HG03060 (cell line): ENCODE measurements around the gene IGFBP1.

Experiments used
- ATAC-seq: cut with Tn5 transposase; IDR thresholded peaks from one replicate; pipeline ENCODE4 v1.9.1; 2021; ENCODE audit warnings: low read depth, moderate number of reproducible peaks; ENCODE audit not compliant: unreplicated experiment

The IGFBP1 gene

DNA sequence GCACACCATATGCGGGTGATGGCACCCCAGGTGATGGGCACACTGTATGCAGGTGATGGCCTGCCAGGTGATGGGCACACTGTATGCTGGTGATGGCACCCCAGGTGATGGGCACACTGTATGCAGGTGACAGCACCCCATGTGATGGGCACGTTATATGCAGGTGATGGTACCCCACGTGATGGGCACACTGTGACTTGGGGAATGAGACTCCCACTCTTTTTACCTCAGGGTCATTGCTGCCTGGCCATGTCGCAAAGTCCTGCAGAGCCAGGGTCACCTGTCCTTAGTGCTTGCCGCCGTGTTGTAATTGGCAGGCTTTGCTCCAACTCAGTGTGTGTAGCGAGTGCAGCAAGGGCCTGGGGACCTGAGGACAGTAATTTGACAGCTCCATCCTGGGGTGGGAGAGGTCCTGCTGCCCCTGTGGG is 7.8 kb upstream of the IGFBP1 start:
- no peak for ATAC-seq

DNA sequence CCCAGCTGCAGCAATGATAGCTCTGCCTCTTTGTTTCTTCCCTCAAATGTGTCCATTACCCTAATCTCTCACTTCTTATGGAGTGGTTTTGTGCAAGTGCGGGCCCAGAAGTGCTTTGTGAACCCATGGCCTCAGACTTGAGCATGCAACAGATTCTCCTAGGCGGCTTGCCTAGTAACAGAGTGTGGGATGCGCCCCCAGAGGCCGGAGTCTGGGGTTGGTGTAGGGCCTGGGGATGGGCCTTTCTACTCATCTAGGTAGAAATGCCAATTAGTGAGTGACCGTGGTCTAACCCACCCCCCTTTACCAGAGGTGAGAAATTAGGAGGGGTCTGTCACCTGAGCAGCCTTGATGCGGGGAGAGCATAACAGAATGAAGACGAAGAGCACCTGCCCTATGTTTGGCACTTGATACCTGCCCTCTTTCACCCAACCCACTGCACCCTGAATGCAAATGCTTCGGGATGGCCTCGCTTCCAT is 7.0 kb upstream of the IGFBP1 start:
- no peak for ATAC-seq

GRCh38 chr7:45881759-45882464 is 6.4 kb upstream of the IGFBP1 start:
- no peak for ATAC-seq

DNA sequence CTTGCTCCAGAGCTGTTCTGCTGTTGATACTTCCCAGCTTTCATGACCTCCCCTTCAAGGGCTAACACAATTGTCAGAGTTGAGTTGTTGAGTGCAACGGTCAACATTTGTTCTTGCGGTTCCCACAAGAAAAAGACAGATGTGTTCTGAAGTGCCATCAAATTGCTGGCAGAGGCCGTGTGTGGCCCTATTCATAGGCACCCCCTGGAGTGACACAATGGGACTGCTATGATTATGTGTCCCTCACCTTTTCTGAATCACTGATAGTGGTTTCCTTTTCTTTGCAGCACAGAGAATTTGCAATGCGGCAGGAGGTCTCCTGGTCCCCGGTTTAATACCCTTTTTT is 5.8 kb upstream of the IGFBP1 start:
- ATAC-seq = no peak

- ATAC-seq = no peak
These were observed 4.2 kb upstream of the IGFBP1 start for GRCh38 chr7:45884136-45884535.

DNA sequence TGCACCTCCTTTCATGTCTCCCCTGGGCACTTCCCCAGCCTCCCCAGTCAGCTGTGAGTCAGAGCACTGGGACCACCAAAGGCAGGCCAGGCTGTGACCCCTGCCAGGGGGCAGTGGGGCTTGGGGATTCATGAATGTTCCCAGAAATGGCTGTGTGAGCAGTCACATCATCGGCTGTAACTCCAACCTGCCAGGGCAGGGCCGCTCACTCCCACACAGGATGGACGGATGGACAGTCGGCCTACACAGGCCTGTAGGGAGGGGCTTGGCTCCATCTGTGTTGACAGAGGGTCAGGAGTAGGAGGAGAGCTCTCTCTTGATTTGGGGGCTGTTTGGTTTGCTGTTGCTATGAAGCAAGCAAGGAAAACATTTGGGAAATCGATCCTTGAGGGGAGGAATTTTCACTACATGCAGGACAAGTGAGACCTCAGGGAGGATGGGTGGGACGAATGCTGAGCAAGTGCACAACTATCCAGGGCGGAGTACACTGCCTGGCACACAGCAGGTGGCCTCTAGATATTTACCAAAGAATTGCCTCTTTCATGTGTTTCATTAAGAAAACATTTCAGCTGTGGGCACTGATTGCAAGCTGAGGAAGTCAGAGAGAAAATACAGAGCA is 2.9 kb upstream of the IGFBP1 start:
- no peak for ATAC-seq

- ATAC-seq = no peak
These were observed 1.2 kb upstream of the IGFBP1 start for GRCh38 chr7:45886931-45887667.

DNA sequence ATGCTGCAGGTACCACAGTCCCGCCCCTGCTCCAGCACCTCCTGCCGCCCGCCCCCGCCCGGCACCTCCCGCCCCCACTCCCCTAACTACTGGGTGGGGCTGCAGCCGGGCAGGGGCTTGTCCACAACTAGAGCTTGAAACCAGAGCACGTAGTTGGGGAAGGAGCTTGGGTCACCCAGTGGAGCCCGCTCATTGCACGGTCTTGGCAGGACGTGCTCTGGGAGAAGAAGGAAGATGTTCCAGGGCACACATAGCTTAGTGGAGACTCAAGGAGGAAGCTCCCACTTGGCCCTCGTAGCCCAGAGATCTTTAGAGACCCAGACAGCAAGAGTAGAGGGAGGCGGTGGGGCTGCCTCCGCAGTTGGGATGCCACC is 692 bp downstream of the IGFBP1 start:
- no peak for ATAC-seq

- ATAC-seq = no peak
These were observed 1.2 kb downstream of the IGFBP1 start for GRCh38 chr7:45889367-45890067.

DNA sequence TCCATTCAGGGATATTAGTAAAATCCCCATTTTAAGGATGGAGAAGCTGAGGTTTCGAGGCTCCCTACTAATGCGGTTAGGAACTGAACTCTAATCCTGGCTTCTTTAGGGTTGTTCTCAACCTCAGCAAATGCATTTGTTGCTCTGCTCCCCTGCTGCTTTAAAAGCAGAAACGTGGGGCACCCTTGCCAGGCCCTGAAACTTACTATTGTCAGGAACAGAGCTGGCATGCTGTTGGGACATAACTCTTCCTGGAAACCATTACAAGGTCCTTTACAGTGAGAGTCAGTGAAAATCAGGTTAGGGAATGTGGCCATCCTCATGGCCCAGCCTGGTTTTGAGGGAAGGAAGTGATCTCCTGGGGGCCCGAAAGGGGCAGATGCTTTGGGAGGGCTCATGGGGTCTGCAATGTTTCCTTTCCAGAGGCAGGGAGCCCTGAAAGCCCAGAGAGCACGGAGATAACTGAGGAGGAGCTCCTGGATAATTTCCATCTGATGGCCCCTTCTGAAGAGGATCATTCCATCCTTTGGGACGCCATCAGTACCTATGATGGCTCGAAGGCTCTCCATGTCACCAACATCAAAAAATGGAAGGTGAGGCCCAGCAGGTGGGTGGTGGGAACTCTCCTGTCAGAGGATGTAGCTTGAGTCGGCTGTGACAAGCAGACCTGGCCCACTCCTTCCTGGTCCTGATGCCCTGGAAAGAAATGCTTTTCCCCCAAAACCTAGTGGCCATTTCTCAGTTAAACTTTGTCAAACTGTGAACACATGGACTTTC is 2.0 kb downstream of the IGFBP1 start:
- ATAC-seq = no peak

DNA sequence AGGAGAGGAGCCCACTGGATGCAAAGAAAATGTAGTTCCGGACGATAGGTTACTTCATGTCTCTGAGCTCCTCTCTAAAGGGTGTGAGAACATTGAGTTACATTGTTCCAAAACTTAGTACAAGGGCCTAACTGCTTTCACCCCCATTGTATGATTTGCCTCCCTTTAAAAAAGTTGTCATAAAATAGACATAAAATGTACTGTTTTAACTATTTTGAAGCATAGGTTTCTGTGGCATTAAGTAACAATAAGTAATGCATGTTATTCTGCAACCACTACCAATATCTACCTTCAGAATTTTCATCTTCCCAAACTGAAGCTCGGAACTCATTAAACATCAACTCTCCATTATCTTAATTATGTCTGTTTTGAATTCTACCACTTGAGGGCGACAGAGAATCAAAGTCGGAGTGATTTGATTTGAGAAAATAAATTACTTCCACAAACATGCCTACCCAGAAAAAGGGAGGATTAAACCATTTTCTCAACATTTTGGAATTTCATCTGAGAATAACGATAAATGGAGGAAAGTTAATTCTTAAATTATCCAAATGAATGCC is 2.7 kb downstream of the IGFBP1 start:
- no peak for ATAC-seq

GRCh38 chr7:45891462-45892402 is 3.4 kb downstream of the IGFBP1 start:
- no peak for ATAC-seq

- no peak for ATAC-seq
These were observed 4.2 kb downstream of the IGFBP1 start for GRCh38 chr7:45892407-45893035.

DNA sequence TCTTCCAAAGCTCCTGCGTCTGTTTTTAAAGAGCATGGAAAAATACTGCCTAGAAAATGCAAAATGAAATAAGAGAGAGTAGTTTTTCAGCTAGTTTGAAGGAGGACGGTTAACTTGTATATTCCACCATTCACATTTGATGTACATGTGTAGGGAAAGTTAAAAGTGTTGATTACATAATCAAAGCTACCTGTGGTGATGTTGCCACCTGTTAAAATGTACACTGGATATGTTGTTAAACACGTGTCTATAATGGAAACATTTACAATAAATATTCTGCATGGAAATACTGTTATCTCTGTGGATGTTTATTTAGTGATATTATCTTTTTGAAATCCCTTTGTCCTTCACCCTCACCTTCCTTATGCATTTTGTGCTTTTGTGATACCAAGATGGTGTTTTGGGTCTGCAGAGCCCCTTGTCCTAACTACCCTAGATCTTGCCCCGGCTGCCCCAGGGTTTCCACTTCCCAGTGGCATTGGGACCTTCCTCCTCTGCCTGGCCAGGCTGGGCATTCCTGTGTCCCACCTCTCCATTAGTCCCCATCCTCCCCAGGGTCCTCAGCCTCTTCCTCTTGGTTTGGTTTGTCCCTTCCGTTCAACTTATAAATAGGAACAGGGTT is 5.2 kb downstream of the IGFBP1 start:
- ATAC-seq = no peak

GRCh38 chr7:45893996-45894664 is 5.8 kb downstream of the IGFBP1 start:
- ATAC-seq = no peak

DNA sequence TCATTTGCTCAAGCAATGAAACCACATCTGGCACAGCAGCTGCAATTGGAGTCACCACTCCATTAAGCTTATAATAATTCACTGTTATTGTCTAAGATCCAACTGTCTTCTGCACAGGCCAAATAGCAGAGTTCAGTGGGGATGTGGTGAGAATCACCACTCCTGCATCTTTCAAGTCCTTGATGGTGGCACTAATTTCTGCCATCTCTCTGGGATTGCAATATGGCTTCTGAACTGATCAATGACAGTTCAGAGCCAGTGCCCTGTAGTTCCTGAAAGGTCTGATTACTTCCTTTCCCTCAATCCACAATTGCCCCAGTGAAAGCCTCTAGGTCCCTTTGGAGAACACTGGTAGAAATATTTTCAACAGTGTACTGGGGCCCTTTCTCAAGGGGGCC is 6.4 kb downstream of the IGFBP1 start:
- ATAC-seq = no peak

- ATAC-seq = no peak
These were observed 8.9 kb downstream of the IGFBP1 start for GRCh38 chr7:45897042-45897690.
